DMS153 (cell line): Measurements from ENCODE around the gene IMMP1L.

Experiments
- DNase-seq: peaks from one replicate; lab custom pipeline; 2025; lab: John Stamatoyannopoulos, UW

The IMMP1L gene

GRCh38 chr11:31474083-31474482 is 35.3 kb downstream of the IMMP1L start:
- DNase-seq: no peak

GRCh38 chr11:31464436-31464835 is 45.0 kb downstream of the IMMP1L start:
- DNase-seq: no peak

DNA sequence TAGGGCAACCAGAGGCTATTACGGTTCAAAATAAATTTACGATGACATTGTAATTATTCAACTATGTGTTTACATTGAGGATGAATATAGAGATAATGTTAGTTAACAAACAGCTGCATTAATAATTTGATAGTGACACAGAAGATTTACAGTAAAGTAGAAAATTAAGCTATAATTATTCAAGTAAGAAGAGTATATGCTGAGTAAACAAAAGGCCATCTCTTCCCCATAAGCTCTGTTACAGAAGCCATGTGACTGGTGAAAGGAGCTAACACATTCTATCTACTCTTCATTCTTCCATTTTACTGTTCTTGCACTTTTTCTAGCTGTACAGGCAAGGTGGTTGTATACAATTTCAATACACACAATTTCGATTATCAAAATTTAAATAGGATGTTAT is 54.2 kb downstream of the IMMP1L start:
- no peak for DNase-seq

DNA sequence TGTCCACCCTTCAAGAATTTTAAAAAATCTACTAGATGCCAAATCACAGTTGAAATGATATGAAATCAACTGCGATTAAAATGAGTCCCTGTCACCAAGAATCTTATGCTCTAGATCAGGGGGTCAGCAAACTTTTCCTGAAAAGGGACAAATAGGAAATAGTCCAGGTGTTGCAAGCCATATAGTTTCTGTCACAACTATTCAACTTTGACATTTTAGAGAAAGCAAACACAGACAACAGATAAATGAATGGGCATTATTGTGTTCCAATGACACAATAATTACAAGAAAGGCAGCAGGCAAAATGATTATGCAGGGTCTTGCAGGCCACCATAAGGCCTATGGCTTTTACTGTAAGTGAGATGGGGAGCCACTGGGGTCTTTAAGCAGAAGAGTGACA is 58.6 kb downstream of the IMMP1L start:
- DNase-seq: no peak

- no peak for DNase-seq
Observed at GRCh38 chr11:31449040-31449439, 60.4 kb downstream of the IMMP1L start.

GRCh38 chr11:31445621-31446020 is 63.8 kb downstream of the IMMP1L start:
- DNase-seq: no peak

DNA sequence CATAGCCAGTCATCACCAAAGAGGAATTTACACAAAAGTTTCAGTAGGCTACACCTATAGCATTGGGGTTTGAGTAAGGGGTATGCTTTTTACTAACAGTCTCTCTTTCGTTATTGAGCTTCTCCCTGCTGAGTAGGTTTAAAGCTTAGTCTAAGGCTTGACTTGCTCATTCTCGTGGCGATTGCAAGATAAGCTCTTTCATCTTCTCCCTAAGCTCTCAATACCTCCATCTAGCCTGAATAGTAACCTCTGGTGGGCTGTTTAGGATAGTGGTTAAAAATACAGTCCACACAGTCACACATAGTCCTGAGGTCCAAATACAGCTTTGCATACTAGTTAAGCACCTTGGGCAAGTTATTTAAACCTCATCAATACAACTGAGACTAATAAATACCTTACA is 65.6 kb downstream of the IMMP1L start:
- no peak for DNase-seq

DNA sequence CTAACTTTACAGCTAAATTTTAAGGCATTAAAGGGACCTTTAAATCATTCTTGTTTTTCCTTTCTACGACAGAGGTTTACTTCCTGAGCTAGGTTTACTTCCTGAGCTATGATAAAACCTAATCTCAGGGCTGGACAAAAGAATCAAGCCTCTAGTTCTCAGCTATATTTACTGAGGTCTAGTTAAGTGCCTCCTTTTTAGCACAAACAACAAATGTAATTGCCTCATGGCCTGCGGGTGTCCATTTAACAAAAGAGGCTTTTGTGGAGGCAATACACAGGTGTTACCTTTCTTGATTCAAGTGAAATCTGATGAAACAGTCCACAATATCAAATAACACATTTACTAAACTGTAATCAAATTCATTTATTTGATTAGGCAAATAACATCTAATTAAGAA is 67.3 kb downstream of the IMMP1L start:
- peak; percentile 98 for DNase-seq

- DNase-seq: no peak
Observed at GRCh38 chr11:31441296-31441695, 68.1 kb downstream of the IMMP1L start.

- no peak for DNase-seq
Observed at GRCh38 chr11:31437742-31438435, 71.5 kb downstream of the IMMP1L start.

DNA sequence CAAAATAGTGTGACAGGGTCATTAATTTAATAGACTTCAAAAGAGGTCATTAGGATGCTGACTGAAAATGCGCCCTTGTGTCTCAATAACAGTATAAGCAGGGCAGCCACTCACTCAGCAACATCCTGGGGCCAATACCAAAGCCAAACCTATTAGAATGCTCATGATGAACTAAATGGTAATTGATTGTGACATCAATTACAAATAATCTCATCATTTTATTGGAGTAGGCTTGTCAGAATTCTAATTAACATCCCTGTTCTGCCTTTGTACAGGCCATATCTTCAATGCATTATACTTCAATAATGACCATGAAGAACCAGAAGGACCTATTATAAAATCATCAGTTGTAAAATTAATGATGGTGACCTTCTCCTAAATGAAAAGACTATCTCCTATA is 75.6 kb downstream of the IMMP1L start:
- DNase-seq: no peak

DNA sequence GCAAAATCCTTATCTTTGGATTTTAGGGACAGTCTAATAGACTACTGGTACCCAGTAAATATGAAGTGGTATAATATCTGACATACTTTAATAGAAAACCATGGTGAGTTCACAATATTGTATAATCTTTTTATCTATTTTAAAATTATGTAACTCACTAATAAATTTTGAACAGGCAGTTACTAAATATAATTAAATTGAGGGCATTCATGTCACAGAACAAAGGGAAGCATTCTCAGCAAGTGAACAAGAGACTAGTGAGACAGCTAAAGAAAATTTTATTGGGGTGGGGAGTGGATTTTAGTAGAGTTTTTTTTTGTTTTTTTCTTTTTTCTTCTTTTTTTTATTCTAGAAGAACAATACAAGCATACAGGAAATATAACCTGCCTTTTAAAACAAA is 84.8 kb downstream of the IMMP1L start:
- DNase-seq: no peak

DNA sequence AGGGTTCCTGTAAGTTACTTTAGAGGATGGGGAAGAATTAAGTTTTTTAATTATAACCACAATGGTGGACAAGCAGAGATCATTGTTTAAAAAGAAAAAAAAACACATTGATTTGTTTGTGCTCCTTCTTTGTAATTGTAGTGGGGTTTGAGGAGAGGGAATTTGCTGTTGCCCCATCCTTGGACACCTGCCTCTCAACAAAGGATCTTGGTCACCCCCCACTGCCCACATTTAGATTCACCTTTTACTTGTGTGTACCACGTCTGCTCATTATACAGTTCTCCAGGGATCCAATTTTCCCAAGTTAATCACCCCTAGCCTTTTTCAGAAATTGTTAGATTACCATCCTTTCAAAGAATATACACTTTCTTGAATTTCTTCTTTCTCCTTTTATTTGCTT is 86.7 kb downstream of the IMMP1L start:
- DNase-seq: no peak

GRCh38 chr11:31421820-31422219 is 87.6 kb downstream of the IMMP1L start:
- DNase-seq: no peak

GRCh38 chr11:31419669-31420068 is 89.8 kb downstream of the IMMP1L start:
- no peak for DNase-seq

DNA sequence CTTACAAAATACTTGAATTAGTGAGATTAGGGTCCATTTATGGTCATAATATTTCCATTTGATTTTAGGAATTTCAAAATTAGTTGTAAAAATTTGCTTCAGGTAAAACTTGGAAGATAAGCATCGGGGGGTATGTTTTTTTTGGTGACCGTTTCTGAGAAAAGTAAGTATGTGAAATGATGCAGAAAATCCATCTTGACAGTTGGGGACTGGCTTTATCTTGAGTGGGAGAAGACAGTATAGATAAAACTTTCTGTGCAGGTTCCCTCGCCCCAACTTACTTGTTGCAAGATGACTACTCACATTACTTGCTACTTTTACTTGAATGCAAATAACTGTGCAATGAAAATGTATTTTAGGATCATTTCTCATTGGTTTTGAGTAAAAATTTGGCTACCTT is 90.3 kb downstream of the IMMP1L start:
- DNase-seq: no peak

DNA sequence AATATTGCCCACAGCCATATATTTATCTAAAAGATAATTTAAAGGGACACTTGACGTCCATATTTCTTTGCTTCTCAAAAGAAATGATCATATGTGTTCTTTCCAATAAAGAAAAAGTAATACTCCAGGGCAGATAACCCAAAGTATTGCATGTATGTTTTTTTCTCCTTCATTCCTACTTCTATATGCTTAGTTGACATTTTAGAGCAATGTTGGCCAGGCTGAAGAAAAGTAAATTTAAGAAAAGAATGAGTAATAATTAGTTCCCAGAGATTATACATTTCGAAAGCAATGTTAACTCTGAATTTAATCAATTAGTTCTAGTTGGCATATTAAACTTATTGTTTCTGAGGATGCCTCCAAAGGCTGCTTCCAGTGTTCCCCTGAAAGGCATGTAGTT is 91.6 kb downstream of the IMMP1L start:
- DNase-seq: no peak

- no peak for DNase-seq
Observed at GRCh38 chr11:31417357-31417756, 92.1 kb downstream of the IMMP1L start.

DNA sequence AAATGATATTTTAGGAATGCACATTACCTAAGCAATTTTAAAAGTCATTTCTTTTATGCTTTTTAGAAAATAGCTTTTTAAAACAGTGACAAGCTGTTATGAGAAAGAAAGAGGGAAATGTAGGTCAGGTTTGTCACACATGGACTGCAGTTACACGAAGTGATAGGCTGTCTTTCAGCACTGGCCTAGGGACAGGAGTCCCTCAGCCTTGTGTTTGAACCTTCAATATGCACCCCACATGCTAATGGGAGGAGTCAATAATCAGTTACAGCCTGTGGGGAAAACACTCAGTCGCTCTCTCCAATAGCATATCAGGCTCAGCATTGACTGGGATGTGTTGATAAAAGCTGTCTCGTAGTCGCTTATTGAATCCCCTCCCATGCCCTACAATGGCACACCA is 94.0 kb downstream of the IMMP1L start:
- no peak for DNase-seq

DNA sequence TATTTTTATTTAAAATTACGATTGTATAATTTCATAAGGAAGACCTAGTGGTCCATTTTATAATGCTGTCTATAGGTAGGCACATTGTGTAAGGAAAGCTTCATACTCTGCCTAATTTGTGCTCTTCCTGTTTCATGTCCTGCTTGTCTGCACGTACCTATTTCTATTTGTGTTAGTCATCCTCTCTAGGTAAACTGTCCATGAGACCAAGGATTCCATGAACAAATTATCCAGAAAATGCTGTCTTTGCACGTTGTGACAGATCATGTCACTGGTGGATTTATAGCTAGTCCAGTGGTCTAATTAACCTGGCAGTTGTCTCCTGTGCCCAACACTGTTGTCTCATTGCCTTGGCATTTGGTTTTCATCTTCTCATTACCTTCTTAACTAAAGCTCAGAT is 95.1 kb downstream of the IMMP1L start:
- DNase-seq: no peak

- no peak for DNase-seq
Observed at GRCh38 chr11:31412946-31413345, 96.5 kb downstream of the IMMP1L start.

GRCh38 chr11:31408201-31408600 is 101.2 kb downstream of the IMMP1L start:
- DNase-seq: no peak

GRCh38 chr11:31404614-31405013 is 104.8 kb downstream of the IMMP1L start:
- DNase-seq: no peak

GRCh38 chr11:31397239-31397834 is 112.1 kb downstream of the IMMP1L start:
- no peak for DNase-seq
